ENCODE data around the gene ITFG1. TPM values are rescaled to one million over a fixed set of nuclear protein-coding genes. Genes with fewer than 3 reads are reported as not detected.

Gene ITFG1
- total and polyA plus RNA-seq, 2 of the 8 experiments (the other 6 are each of a cell fraction or from before 2014, with no cell fraction given) = 13.8 to 22.2 TPM

DNA sequence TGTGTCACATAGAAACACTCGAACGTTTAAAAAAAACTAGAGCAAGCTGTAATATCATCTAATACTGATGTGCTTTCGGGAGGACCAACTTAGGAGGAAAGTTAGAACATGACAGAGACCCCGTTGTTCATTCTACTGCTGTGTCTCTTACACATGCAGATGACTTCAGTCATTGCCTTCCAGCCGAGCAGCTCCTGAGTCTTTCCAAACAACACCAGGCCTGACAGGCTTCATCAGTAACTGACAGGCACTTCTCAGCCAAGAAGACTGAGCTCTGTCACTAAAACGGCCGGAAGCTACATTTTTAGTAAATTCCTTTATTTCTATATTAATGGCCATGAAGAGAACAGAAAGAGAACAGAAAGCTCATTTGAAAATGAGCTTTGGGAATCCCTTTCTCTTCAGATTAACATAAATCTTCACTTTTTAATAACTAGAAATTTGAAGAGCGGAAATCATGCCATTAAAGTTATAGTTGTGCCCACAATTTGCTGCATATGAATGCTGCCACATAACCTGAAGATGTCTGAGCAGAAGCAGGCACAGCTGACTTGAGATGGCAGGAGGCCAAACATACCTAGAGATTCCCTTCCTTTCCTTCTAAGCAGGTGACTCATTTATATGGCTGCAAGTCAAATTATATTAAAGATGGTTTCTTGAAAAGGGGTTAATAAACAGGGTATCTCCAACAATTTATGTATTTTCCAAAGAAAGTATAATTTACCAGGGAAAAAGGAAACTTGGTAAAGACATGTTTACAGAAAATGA lies 148.9 kb downstream of the ITFG1 start:
- Histone ChIP-seq H3K23me2 (ENCODE audit: low read depth, low read length) (no peaks in the 10 kb centered on the region), H3K56ac (replicated peaks; ENCODE audit: insufficient read length, low read depth, low read length) (no peak overlapping the region), H3K27ac (ENCODE audit: low read depth, low read length) (no peak overlapping the region), H2AK5ac (ENCODE audit: low read depth, low read length) (no peak overlapping the region), H4K91ac (replicated peaks; ENCODE audit: insufficient read length, low read length) (no peak overlapping the region), H4K8ac (ENCODE audit: extremely low read depth, insufficient read depth, low read length) (no peak overlapping the region), H2BK5ac (ENCODE audit: low read depth, low read length) (no peak overlapping the region), H2BK20ac (ENCODE audit: low read length) (no peak overlapping the region), H3K4ac (replicated peaks; ENCODE audit: insufficient read length, low read depth, low read length) (no peak overlapping the region), H3K18ac (ENCODE audit: extremely low read depth, low read length) (no peak overlapping the region), H2BK15ac (ENCODE audit: low read length) (no peak overlapping the region), H3K27me3 (replicated peaks in 1 of 4; ENCODE audit: control insufficient read depth in 3 of 4, extremely low read depth in 1 of 4, insufficient read depth in 3 of 4, low read length in 3 of 4) (no peaks in the 10 kb centered on the region), H3K14ac (ENCODE audit: insufficient read length) (no peak overlapping the region), H3K79me1 (ENCODE audit: low read depth, low read length) (no peaks in the 10 kb centered on the region), H4K20me1 (replicated peaks in 1 of 2; ENCODE audit: control insufficient read depth in 1 of 2, insufficient read depth in 2 of 2, low read length in 2 of 2) (no peaks in the 10 kb centered on the region), H3K23ac (ENCODE audit: insufficient read length) (no peak overlapping the region), H3K9ac (replicated peaks in 1 of 4; ENCODE audit: extremely low read depth in 1 of 4, low read depth in 3 of 4, low read length in 3 of 4) (no peak overlapping the region), H3K36me3 (ENCODE audit: control insufficient read depth in 2 of 4, insufficient read depth in 4 of 4, low read length in 3 of 4) (peaks cover 0 to 4% (median 0%) of the 10 kb centered on the region in 4 experiments; a peak in 1 of 8 replicates), H3K4me1 (replicated peaks in 1 of 4; ENCODE audit: control insufficient read depth in 3 of 4, insufficient read depth in 4 of 4, low read length in 3 of 4) (peaks cover 0 to 13% (median 3%) of the 10 kb centered on the region in 4 experiments; a peak in 4 of 7 replicates), H2BK12ac (ENCODE audit: low read depth, low read length) (no peak overlapping the region), H3K9me3 (ENCODE audit: insufficient read depth in 2 of 2, low read depth in 1 of 2, low read length in 1 of 2) (no peaks in the 10 kb centered on the region), H3K4me2 (ENCODE audit: insufficient read depth in 1 of 2, low read depth in 2 of 2, low read length in 2 of 2) (peak overlapping the region in 1 of 2 experiments; percentile 18; a peak in 1 of 4 replicates), H4K5ac (ENCODE audit: insufficient read length, low read depth, low read length) (no peak overlapping the region), H3K4me3 (ENCODE audit: extremely low read depth in 1 of 4, insufficient read depth in 2 of 4, low read depth in 3 of 4, low read length in 4 of 4) (peak overlapping the region in 1 of 4 experiments; percentile 18; a peak in 1 of 8 replicates), H2AFZ (ENCODE audit: low read length) (no peak overlapping the region), H3K79me2 (ENCODE audit: control insufficient read depth in 1 of 2, insufficient read depth in 2 of 2, low read length in 2 of 2) (no peaks in the 10 kb centered on the region), H2BK120ac (replicated peaks; ENCODE audit: low read depth, low read length) (no peak overlapping the region)
- ChIA-PET CTCF (ENCODE audit: partially characterized antibody) (interaction anchor here (1.0 kb wide), 1 partner anchor 12 kb away, joined by 5 read pairs; no protein-coding TSS in a partner anchor), POLR2A (ENCODE audit: partially characterized antibody) (no interaction called here)
- peak; percentile 93 for FAIRE-seq
- WGBS, 2 experiments (ENCODE audit: extremely low coverage in 1 of 2, insufficient coverage in 1 of 2, insufficient read length in 1 of 2, insufficient replicate concordance in 2 of 2, low coverage in 1 of 2, low lambda C conversion rate in 2 of 2, missing lambda C conversion rate in 1 of 2) = 57% methylated on average over 8 of the region's 8 CpGs; no CpG with 5 or more reads in 1 of the 2 experiments
- TF ChIP-seq POU5F1 (IDR thresholded peaks at IDR 0.05; ENCODE audit: low read depth, low read length) (no peak; the same call in 1 of the 2 replicates), SIN3A (conservative IDR thresholded peaks at IDR 0.05 in 1 of 2, IDR thresholded peaks at IDR 0.05 in 1 of 2; ENCODE audit: low read depth in 1 of 2, low read length in 2 of 2) (peak; percentile 80 to 87), NANOG (IDR thresholded peaks at IDR 0.05; ENCODE audit: insufficient read depth, low read depth, low read length, poor library complexity, severe bottlenecking) (peak; percentile 71), SP1 (IDR thresholded peaks at IDR 0.05; ENCODE audit: low read depth, low read length) (0 out of 2 replicates have a peak, but pooled peaks have one; percentile 24)
- peak in 1 of 2 experiments; percentile 17 for DNase-seq (ENCODE audit: low read depth in 1 of 2, low spot score in 2 of 2)

All from H1 (cell line).